Left kidney (tissue), 8 donors: ENCODE data around the gene PGAM4. TPM values are rescaled to one million over a fixed set of nuclear protein-coding genes. Genes with fewer than 3 reads are reported as not detected.
"Not testable (repeated sequence)": the region's sequence is repeated elsewhere in the genome, so short reads cannot be mapped to it uniquely, and the experiment has no call there.

ENCODE experiments used
- DNase-seq: peaks from one replicate; pipeline ENCODE4 v3.0.0-alpha.2; 2013
- long read RNA-seq, 8 donors: transcript quantifications; one replicate each; lab custom pipeline, GENCODE V29; 2026
- polyA plus RNA-seq: library from polyadenylated mRNA; unstranded; fragments of 120-200 nt; gene quantifications from one replicate; pipeline ENCODE4 v1.2.1, GENCODE V29; 2013; ENCODE audit not compliant: insufficient read length

PGAM4 gene
- 0.52 TPM for polyA plus RNA-seq
- long read RNA-seq, donor 1 = 0 reads
- long read RNA-seq, donor 2, partial matches to known transcripts = 0 of 1 reads
- long read RNA-seq, donor 2, other reads (novel, unspliced or antisense) = 0 of 1 reads
- long read RNA-seq, donor 3 = 0 reads
- long read RNA-seq, donor 4 = 0 reads
- long read RNA-seq, donor 5 = 0 reads
- long read RNA-seq, donor 6 = 0 reads
- long read RNA-seq, donor 7 = 0 reads
- long read RNA-seq, donor 8 = 0 reads

DNA sequence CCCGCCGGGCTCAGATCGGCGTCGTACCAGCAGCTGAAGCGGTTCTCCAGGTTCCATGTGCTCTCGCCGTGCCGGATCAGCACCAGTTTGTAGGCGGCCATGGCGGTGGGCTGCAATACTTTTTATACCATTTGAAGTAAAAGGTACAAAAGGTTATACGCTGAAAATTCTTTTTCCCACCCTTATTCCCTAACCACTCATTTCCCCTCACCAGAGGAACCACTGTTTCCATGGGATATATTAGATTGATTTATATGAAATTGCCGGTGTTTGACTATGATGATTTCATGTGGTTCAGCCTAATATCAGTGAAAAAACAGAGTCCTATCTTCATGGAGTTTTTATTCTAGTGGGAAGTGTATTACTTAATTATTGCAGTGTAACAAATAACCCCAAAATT is at the start of gene PGAM4:
PGAM4 (minus strand) TSS at position 101 of the 400 bp plus-strand sequence; CDS start at position 101, 0 bp downstream.
- DNase-seq = no peak

DNA sequence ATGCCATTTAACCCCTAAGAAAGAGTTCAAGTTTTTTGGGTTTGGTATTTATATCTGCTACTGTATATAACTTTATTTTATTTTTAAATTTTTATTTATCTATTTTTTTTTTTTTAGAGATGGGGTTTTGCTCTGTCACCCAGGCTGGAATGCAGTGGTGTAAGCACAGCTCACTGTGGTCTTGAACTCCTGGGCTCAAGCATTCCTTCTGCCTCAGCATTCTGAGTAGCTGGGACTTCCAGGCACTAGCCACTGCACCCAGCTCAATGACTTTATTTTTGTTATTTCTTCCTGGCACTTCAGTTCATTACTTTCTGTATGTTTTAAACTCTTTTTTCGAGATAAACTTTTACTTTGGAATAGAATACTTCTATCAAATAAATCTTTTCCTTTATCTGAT is 42.4 kb upstream of the PGAM4 start:
- DNase-seq = no peak

DNA sequence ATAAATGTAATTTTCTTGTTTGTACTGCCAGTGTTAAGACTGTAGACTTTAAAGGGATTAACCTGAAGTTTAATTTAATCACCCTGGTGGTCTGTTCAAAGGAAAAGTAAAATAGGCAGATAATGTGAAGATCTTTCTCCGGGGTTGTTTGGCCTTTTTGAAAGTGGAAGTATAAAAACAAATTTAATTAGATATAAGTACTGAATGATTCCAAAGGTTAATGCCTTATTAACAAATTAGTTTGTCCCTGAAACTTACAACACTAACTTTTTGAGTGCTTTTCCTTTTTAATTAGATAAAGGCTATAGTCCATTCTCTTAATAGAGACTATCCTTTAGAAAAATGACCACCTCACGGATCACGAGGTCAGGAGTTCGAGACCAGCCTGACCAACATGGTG is 10.4 kb upstream of the PGAM4 start:
- DNase-seq = no peak

DNA sequence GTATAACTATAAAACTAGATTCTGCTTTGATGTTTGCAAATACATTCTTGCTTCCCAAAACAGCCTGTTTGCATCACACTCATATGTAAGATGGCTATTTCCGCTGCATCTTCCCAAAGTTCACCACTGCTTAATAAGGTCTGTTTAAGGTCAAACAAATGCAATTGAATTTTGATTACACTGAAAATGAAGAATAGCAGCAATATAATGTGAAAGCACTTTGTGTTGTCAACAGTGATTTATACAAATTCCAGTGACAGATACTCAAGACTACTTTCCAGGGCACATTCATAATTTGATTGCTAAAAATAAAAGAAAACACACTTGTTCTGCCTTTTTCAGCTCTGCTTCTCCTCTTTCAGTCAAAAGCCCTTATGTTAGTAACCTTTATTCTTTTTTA is 8.1 kb upstream of the PGAM4 start:
- DNase-seq = no peak

DNA sequence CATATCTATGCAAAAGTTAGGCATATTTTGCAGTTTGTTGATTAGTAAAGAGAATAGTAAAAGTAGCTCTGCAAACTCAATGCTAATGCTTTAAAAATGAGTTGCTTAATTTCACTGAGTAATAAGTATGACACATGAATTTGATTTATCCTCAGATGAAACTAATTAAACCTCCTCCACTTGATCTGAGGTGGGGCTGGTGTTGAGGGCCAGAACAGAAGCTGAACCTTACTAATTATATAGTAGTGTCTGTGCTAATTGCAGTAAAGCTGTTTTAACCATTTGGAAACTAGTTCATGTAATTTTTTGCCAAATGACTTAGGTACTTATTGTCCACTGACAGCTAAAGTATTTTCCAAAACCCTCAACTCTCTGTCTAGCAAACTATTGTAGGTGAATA is 7.7 kb upstream of the PGAM4 start:
- DNase-seq = no peak

DNA sequence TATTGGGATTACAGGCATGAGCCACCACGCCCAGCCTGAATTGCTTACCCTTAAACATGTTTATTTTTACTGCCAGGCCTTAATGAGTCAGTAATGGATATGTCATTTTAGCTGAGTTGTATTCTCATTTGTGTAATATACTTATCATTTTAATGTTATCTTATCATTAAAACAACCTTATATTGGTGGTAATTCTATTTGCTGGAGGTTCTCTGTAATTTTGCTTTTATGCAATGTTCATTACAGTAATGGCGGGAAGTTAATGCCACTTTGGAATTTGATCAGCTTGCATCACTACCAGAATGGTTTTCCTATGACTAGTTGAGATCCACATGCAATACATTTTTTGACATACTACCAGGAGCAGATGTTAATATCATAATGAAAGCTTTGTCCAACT is 6.3 kb upstream of the PGAM4 start:
- no peak for DNase-seq

DNA sequence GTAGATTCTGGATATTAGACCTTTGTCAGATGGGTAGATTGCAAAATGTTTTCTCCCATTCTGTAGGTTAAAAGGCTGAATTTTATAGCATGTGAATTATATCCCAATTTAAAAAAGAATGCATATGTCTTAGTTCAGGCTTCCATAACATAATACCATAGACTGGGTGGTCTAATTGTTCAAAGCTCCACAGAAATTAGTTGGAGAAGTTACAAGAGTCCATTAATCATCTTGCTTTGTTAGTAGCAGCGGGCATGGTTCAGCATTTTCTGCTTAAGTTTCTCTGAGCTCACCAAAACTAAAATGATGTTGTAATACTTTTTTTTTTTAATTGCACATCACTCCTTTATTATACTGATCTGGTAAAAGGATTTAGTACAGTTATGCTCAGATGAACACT is 1.8 kb downstream of the PGAM4 start:
- DNase-seq = peak; percentile 14

DNA sequence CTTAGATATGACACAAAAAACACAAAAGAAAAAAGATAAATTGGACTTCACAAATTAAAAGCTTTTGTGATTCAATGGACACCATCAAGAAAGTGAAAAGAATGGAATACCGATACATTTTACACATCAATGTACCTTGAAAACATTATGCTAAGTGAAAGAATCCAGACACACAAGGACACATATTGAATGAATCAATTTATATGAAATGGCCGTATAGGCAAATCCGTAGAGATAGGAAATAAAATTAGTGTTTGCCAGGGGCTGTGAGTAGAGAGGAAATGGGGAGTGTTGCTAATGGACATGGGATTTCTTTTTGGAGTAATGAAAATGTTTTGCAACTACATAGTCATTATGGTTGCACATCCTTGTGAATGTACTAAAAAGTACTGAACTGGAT is 3.1 kb downstream of the PGAM4 start:
- no peak for DNase-seq

DNA sequence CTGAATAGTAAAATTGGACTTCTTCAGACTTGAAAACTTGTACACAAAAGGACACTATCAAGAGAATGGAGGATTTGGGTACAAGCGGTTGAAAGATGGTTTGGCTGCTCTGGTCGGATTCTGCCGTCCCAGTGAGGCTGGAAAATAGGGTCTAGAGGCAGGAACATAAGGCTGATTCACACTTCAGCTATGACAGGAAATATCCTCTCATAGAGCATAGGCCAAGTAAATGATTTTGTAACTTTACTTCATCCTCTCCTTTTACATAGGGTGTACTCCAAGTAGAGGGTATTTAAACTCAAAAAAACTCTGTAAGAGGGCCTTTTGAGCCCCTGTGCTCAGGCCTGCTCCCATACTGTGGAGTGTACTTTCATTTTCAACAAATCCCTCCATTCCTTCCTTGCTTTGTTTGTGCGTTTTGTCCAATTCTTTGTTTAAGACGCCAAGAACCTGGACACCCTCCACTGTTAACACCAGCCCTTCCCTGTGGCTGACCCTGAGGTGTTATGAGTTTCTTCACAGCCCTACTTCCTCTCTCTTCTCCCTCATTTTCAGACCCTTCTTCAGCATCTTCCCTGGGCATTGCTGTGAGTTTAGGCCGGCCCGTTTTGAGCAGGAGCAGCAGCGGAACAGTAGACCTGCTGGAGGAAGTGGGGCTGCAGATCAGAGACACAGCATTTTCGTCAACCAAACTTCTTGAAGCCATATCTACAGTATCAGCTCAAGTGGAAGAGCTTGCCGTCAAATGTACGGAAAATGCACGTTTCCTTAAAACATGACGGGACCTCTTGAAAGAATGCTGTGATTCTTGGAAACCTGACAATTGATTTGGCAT is 7.2 kb downstream of the PGAM4 start:
- DNase-seq = no peak

DNA sequence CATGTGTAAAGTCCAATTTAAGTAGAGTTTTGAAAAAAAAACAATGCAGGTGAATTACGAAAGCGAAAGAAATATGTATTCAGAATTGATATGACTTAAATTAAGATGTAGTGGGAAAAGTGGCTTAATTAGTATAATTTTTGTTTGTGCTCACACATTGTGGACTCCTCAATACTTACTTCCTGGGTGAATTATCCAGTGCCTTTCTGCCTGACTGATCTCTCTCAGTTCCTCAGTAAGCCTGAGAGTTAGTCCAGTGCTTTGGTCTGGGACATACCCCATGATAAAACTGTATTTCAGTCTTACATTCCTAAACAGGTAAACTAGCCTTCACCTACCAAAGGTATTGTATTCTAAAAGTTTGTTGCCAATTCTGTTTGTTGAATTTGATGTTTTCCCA is 8.4 kb downstream of the PGAM4 start:
- DNase-seq = no peak

DNA sequence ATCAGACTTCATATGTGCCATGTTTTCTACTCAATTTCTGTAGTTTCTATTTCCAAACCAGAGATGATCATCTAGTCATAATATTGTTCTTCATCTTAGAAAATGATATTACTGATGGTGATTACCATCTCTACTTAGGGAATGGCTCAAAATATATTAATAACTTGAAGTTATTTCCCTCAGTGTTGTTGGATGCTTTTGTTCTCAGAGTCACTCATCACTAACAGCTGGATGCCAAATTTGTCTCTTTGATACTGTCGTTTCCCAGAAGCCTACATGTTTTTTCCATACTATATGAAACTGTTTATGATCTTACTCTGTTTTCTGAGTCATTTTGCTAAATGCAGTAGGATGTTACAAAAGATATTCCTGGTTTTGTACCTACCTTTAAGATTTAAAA is 8.9 kb downstream of the PGAM4 start:
- DNase-seq = no peak

DNA sequence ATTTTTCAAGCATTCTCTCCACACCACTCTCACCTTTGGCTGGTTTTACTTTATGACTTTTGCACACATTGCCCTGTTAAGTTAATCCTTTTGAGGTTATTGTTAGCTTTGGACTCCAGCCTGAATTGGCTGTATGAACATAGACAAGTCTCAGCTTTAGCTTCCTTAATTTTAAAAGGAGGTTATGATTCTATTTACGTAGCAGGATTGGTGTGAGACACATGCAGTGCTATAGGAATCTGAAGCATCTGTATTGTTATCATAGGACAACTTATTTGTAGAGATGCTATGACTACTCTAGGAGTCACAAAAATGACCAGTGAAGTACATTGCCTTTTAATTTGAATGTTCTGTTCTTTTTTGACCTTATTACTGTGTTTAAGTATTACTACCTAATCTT is 15.7 kb downstream of the PGAM4 start:
- DNase-seq = no peak

DNA sequence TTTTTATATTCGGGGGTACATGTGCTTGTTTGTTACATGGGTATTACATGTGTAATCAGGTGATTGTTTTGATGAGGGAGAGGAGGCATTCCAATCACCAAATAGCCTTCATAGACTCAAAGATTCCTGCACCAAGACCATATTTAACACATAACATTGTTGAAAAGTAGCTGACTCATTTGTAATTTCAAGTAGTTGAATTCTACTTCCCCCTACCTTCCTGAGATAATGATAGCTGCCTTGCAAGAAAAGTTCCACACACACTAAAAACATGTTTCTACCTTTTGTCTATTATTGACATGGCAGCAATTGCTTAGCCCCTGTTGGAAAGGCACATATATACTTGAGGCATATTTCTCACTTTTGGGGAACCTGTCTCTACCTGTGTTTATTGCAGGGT is 16.1 kb downstream of the PGAM4 start:
- no peak for DNase-seq

DNA sequence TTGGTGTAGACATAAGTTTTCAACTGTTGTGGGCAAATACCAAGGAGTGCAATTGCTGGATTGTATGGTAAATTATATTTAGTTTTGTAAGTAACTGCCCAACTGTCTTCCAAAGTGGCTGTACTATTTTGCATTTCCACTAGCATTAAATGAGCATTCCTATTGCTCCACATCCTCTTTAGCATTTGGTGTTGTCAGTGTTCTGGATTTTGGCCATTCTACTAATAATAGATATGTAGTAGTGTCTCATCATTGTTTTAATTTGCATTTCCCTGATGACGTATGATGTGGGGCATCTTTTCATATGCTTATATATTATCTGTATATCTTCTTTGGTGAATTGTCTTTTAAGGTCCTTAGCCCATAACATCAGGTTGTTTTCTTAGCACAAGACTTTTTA is 17.3 kb downstream of the PGAM4 start:
- no peak for DNase-seq

DNA sequence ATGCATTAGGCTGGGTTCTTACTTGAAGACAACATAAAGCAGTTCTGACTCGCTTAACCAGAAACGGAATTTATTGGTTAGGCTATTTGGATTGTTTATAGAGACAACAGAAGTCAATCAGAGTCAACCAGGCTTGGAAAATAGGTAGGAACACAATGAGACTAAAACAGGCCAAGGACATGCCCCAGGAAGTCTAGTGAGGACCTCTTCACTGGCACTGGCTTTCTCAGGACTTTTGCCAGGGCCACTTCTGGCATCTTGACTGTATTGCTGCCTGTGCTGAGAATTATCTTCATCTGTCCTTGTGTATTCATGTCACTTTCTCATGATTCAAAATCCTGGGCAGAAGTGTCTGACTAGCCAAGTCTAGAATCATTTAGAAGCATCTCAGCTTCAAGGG is 19.6 kb downstream of the PGAM4 start:
- DNase-seq = no peak

DNA sequence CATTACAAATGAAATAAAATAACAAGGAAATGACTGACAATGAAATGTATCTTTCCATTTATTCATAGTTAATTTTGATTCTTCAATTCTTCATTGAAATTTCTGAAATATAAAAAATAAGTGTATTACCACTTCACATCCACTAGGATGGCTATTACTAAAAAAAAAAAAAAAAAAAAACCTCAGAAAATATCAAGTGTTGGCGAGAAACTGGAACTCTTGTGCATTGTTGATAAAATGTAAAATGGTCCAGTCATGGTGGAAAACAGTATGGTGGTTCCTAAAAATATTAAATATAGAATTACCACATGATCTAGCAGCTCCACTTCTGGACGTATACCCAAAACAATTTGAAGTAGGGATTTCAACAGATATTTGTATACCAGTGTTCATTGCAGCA is 22.9 kb downstream of the PGAM4 start:
- no peak for DNase-seq

DNA sequence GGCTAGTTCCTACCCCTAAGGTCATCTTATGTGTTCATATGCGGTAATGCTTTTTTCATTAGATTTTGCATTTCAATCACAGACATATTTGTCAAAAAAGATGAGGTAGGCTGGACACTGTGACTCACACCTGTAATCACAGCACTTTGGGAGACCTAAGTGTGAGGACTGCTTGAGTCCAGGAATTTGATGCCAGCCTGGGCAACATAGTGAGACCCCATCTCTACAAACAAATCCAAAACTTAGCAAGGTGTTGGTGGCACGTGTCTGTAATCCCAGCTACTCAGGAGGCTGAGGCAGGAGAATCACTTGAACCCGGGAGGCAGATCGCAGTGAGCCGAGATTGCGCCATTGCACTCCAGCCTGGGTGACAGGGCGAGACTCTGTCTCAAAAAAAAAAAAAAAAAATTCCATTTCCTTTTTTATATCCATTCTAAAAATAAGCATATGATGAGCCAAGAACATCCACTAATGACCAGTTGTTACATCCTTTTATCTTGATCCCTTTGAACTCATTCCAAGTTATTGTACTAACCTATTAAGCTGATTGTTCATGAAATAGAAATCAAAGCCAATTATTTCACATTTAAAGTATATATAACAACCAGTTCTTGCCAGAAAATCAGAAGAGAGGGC is 23.4 kb downstream of the PGAM4 start:
- no peak for DNase-seq

DNA sequence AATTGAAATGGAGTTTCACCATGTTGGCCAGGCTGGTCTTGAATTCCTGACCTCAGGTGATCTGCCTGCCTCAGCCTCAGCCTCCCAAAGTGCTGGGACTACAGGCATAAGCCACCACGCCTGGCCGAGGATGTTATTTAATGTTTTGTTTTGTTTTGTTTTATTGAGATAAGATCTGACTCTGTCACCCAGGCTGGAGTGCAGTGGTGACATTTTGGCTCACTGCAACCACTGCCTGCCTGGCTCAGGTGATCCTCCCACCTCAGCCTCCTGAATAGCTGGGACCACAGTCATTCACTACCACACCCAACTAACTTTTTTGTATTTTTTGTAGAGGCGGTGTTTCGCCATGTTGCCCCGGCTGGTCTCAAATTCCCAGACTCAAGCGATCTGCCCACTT is 24.4 kb downstream of the PGAM4 start:
- not testable (repeated sequence) for DNase-seq

DNA sequence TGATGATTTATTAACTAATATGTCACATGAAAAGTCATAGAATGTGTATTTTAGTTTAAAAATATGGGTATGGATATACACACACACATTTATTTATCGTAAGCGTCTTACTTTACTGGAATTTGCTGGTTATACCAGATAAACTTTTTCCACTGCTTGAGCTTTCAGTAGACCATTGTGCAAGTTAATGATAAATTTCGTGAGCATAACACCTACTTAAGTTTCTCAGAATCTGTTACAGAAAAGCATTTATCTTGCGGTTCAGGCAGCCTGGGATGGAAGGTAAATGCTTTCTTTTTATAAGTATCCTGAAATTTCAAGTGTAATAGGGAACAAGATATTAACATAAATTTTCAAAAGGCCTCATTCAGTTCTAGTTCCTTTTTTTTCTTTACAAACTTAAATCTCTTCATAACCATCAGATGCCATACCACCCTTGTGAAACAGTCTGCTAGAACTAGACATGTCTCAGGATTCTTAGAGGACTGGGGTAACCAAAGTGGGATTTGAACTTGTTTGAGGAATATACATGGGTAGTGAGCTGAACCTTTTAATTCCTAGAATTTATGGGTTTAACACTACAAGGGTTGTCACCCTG is 31.3 kb downstream of the PGAM4 start:
- DNase-seq = no peak

DNA sequence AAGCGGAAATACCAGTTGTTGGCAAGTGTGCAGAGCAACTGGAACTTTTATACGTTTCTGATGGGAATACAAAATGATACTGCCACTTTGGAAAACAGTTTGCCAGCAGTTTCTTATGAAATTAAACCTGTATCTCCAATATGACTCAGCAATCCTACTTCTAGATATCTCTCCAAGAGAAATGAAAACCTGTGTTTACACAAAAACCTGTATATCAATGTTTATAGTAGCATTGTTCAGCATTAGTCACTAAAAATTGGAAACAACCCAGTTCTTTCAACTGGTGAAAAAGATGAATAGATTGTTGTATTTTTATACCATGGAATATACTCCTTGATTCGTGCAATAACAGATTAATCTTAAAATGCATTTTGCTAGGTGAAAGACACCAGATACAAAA is 32.1 kb downstream of the PGAM4 start:
- no peak for DNase-seq

DNA sequence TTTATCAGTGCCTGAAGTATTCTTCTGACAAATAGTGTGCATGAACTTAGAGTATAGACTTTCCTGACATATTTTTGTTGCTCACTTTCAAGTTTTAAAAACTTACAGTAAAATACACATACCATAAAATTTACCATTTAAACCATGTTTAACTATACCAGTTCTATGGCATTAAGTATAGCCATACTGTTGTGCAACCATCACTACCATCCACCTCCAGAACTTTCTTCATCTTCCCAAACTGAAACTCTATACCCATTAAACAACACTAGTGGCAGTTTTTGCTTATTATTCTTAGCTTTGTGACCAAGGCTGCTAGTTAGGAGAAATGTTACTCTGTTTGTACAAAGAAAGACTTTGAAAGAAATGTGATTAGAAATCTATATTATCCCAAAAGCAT is 33.1 kb downstream of the PGAM4 start:
- no peak for DNase-seq

DNA sequence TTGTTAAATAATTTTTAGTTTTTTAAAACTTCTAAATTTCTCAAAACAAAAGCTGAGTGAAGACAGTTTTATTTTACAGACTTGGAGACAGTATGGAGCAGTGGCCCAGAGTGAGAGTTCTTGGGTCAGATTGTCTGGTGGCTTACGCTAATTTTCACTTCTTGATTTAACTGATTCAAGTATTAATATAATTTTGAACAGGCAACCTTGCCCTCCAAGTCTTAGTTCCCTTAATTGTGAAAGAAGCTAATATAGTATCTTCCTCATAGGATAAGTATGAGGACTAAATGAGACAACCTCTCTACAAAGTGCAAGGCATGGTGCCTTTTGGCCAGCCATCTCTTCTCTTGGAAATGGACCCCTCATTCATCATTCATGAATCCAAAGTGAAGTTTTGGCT is 33.6 kb downstream of the PGAM4 start:
- DNase-seq = no peak

DNA sequence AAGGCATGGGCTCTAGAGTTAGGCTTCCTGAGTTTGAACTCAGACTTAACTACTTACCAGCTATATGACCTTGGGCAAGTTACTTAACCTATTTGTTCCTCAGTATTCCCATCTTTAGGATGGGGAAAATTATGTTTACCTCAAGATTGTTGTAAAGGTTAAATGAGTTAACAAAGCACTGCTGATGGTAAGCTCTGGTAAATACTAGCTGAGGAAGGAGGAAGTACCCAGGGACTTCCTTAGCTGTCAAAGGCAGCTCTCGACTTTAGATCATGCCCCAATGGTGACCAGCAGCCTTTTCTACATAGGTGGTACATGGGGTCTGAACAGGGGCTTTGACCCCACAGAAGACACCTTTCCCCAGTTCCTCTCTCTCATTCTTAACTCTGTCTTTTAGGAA is 38.9 kb downstream of the PGAM4 start:
- DNase-seq = no peak
